ENCODE data around the gene AEN.

The AEN gene

DNA sequence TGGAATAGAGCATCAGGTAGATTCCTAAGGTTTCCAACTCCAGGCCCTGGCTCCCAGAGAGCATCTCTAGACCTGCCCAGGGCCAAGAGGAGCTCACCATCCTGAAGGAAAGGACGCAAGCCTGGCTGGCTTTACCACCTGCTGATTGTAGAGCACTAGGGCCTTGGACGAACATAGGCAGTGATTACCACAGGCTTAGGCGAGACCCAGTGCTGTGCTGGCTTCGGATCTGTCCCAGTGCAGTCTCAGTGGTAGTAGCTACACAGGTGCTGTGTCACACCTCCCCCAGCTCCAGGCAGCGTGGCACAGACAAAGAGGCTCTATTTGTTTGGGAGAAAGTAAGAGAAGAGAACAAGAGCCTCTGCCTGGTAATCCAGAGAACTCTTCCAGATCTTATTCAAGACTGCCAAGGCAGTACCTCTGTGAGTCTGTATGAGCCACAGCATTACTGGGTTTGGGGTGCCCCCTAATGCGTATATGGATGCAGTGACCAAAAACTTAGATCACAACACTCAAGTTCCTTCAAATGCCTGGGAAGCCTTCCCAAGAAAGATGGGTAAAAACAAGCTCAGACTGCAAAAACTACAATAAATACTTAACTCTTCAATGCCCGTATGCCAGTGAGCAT is 43.1 kb downstream of the AEN start:
- no peak for DNase-seq (ENCODE audit: low read depth in 1 of 2, low spot score in 1 of 2)

DNA sequence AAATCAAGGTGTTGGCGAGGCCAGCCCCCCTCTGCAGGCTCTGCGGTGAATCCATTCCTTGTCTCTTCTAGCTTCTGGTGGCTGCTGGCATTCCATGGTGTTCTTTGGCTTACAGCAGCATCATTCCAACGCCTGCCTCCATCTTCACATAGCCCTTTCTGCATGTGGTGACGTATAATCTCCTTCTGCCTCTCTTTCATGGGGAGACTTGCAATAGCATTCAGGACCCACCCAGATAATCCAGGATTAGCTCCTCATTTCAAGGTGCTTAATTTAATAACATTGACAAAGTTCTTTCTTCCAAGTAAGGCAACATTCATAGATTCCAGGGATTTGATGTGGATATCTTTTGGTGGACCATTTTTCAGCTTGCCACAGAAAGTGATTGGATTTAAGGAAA is 53.5 kb downstream of the AEN start:
- DNase-seq (ENCODE audit: low read depth in 1 of 2, low spot score in 1 of 2), result no peak

DNA sequence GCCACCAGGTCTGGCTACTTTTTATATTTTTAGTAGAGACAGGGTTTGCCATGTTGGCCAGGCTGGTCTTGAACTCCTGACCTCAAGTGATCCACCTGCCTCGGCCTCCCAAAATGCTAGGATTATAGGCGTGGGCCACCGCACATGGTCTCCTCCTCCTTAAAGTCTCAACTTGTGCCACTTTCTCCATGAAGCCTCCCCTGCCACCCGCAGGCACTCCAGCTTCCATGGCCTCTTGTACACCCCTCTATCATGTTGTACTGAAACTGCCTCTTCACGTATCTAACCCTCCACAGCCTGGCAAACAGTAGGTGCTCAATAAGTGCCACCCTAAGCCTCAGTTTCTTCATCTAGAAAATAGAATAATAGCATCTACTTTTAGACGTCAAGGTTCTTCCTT is 57.6 kb downstream of the AEN start:
- DNase-seq (ENCODE audit: low read depth in 1 of 2, low spot score in 1 of 2), result no peak

DNA sequence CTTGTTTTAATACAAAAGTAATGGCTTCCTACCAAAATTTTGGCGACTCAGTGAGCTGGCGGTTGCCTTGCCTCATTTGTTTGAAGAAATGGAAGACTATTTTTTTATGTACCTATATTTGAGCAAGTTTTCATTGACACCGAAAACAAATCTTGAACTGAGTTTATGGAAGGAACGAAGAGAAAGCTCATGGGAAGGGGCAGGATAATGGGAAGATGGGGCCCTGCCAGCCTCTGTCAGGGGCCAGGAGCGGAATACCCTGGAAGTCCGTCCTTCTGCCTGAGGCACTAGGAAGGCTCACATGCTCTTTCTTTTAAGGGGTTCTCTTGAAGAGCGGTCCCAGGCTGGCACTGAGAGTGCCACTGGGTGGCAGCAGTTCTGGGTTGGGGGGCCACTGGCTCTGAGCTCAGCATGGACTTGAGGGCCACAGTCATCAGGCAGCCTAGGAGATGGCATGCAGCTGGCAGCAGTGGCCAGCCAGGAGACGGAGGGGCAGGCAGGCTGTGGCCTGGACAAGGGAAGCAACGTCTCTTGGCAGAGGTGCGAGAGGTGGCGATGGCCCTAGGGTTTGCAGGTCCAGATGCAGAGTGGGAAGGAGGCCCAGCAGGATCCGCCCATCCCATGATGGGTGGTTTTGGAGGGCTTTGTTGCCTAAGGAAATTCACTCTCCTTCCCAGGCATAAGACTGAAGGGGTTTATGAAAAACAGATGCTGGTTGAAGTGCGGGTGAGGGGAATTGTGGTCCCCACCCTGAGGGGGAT is 59.3 kb downstream of the AEN start:
- DNase-seq (ENCODE audit: low read depth in 1 of 2, low spot score in 1 of 2), result no peak

DNA sequence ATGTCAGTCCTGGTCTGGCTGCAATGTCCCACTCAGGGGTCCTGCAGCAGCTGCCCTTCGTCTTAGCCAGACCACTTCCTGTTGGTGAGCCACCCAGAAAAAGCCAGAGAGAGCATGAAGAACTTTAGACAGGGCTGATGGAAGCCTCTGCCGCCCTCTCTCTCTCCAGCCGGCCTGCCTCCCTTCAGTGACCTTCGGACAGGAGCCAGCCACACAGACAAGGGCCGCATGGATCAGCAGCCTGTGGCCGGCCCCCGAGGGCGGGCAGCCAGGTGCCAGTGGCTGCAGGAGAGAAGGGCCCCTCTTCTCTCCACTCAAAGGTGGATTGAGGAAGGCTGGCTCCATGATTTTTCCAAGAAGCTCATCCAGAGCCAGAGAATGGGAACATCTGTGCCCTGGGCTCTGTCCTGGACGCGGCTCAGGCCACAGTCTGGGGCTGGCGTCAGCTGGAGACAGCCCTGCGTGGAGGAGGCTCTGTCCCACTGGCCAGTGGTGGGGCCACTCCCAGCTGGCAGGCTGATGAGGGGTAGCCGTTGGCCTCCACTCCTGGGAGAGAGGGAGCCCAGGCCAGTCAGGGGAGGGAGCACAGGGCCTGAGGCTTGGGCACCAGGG is 60.6 kb downstream of the AEN start:
- DNase-seq (ENCODE audit: low read depth in 1 of 2, low spot score in 1 of 2), result no peak

Measured in stimulated activated CD4-positive, alpha-beta T cell treated with anti-CD3 and anti-CD28 coated beads, Interleukin-15, amount 100 ng/mL, for 1 hour (primary cell).